Right lobe of liver (tissue), 6 donors: ENCODE results near the gene S100A8. TPM values are rescaled to one million over a fixed set of nuclear protein-coding genes. Genes with fewer than 3 reads are reported as not detected.
A peak's percentile ranks its signal among the peaks of the same experiment; 100 is the strongest.

Experiments used
- ATAC-seq, 4 donors: fragments of 200-7000 bp; cut with Tn5 transposase; one replicate each; pipeline ENCODE4 v1.9.1; 2020; ENCODE audit warnings: mild to moderate bottlenecking in 4 of 4, moderate library complexity in 4 of 4
- DNase-seq, 3 donors: peaks; one replicate each; pipeline ENCODE4 v3.0.0-alpha.2; 2020
- H3K27ac ChIP-seq, 3 donors: fragments of 200-600 bp; one replicate each; pipeline ENCODE4 v1.8.0; 2022
- H3K27me3 ChIP-seq, 2 donors: fragments of 200-600 bp; one replicate each; pipeline ENCODE4 v1.8.0; 2022
- H3K36me3 ChIP-seq, 4 donors: fragments of 200-600 bp; sonication (generic) in 1 of 4; one replicate each; pipeline versions ENCODE4 v1.5.1 to v1.8.0; 2017 to 2022; ENCODE audit warnings: control low read depth in 1 of 4
- H3K4me1 ChIP-seq, 4 donors: fragments of 200-600 bp; sonication (generic) in 1 of 4; one replicate each; pipeline versions ENCODE4 v1.5.1 to v1.8.0; 2017 to 2022; ENCODE audit warnings: control low read depth in 1 of 4
- H3K4me3 ChIP-seq, 3 donors: fragments of 200-600 bp; one replicate each; pipeline ENCODE4 v1.8.0; 2022
- H3K9me3 ChIP-seq, 4 donors: fragments of 200-600 bp; sonication (generic) in 1 of 4; one replicate each; pipeline versions ENCODE4 v1.5.1 to v1.8.0; 2017 to 2022; ENCODE audit warnings: control low read depth in 1 of 4
- CTCF ChIP-seq, 4 donors: fragments of 200-600 bp in 3 of 4; fragments of 450-650 bp in 1 of 4; IDR thresholded peaks; one replicate each; pipeline versions ENCODE4 v1.5.1 to v1.8.0; 2016 to 2022; ENCODE audit warnings: antibody characterized with exemption in 4 of 4, mild to moderate bottlenecking in 2 of 4
- POLR2A ChIP-seq: fragments of 450-650 bp; IDR thresholded peaks from one replicate; pipeline ENCODE4 v1.6.1; 2017; ENCODE audit warnings: antibody characterized with exemption, mild to moderate bottlenecking
- WGBS: methylation state at CpG from one replicate; pipeline ENCODE4 v1.1.6; 2018; ENCODE audit warnings: low coverage, low lambda C conversion rate; ENCODE audit not compliant: insufficient coverage; ENCODE audit errors: missing lambda C conversion rate; 5-methylcytosine and 5-hydroxymethylcytosine counted together
- intact Hi-C, 2 donors: fragments of 100-400 bp; cut with DNase I; formaldehyde crosslinking; loops; one replicate each; pipeline versions ENCODE4 v1.11.2 to v1.14.1; 2022
- total RNA-seq, 6 experiments: library from RNA; depleted of rRNA in 2 of 6; stranded (reverse); fragments of >200 nt in 2 of 6; fragmentation: NEBNext Ultra II Directional in 3 of 6; extraction: Animal tissue kit (Norgen Biotek cat#: 25700) in 3 of 6; gene quantifications; one replicate each; pipeline versions ENCODE4 v1.1.0 to v1.2.4, GENCODE V29; 2016 to 2023
- donor health status: DM: no; HTN: yes; CAD: no.
- donor health status: DM: no; HTN: no; CAD: no.
- donor health status: DM: no; HTN: no; CAD: no.
- donor health status: DM: no; HTN: yes; CAD: no.
- donor health status: DM: no; HTN: yes; CAD: no.

S100A8 gene
- total RNA-seq, 6 experiments from 2014 or later = 16.0 to 47.4 (median 30.0) TPM

GRCh38 chr1:153361480-153362109 is 29.3 kb downstream of the S100A8 start:
- 51% methylated on average over 4 of the region's 4 CpGs for WGBS
- peaks cover 0 to 8% (median 2%) of the 10 kb centered on the region in 4 donors for H3K4me1 ChIP-seq
- H3K27me3 ChIP-seq = no peaks in the 10 kb centered on the region
- no peak overlapping the region for H3K27ac ChIP-seq
- ATAC-seq (no peak), DNase-seq (peak in 1 of 3 donors; percentile 43)
- intact Hi-C loops = no loop called here
- H3K4me3 ChIP-seq = no peak overlapping the region
- H3K9me3 ChIP-seq = no peaks in the 10 kb centered on the region
- no peak for TF ChIP-seq CTCF (IDR thresholded peaks at IDR 0.05)
- TF ChIP-seq POLR2A = no peak
- H3K36me3 ChIP-seq = no peaks in the 10 kb centered on the region

- Histone ChIP-seq H3K27me3 (no peaks in the 10 kb centered on the region), H3K9me3 (no peaks in the 10 kb centered on the region), H3K36me3 (no peaks in the 10 kb centered on the region), H3K4me1 (peaks cover 0 to 8% (median 2%) of the 10 kb centered on the region in 4 donors), H3K4me3 (no peak overlapping the region), H3K27ac (no peak overlapping the region)
- TF ChIP-seq POLR2A (no peak), CTCF (IDR thresholded peaks at IDR 0.05) (no peak)
- DNase-seq (peak in 1 of 3 donors; percentile 48), ATAC-seq (no peak)
- intact Hi-C loops = no loop called here
- WGBS = 79% methylated on average over 7 of the region's 11 CpGs
These were observed 30.0 kb downstream of the S100A8 start for GRCh38 chr1:153360592-153361479.

GRCh38 chr1:153360190-153360589 is 30.7 kb downstream of the S100A8 start:
- intact Hi-C loops = no loop called here
- no peak for DNase-seq
- H3K36me3 ChIP-seq = no peaks in the 10 kb centered on the region
- ATAC-seq = peak in 2 of 4 donors; percentile 7 to 8
- no peak overlapping the region for H3K4me3 ChIP-seq
- H3K27me3 ChIP-seq = no peaks in the 10 kb centered on the region
- TF ChIP-seq CTCF (IDR thresholded peaks at IDR 0.05) (no peak), POLR2A (no peak)
- 66% methylated on average over 2 of the region's 2 CpGs for WGBS
- no peaks in the 10 kb centered on the region for H3K9me3 ChIP-seq
- peaks cover 0 to 8% (median 2%) of the 10 kb centered on the region in 4 donors for H3K4me1 ChIP-seq
- no peak overlapping the region for H3K27ac ChIP-seq

- no peak overlapping the region for H3K27ac ChIP-seq
- DNase-seq (peak in 1 of 3 donors; percentile 42), ATAC-seq (no peak)
- H3K36me3 ChIP-seq = no peaks in the 10 kb centered on the region
- intact Hi-C loops = loop anchor here in 1 of 2 donors (10.0 kb wide), 1 partner anchor 46 kb away; no protein-coding TSS in a partner anchor
- H3K9me3 ChIP-seq = no peaks in the 10 kb centered on the region
- H3K27me3 ChIP-seq = no peaks in the 10 kb centered on the region
- H3K4me1 ChIP-seq = peaks cover 0 to 8% (median 2%) of the 10 kb centered on the region in 4 donors
- no CpG with 5 or more reads among the region's 6 CpGs for WGBS
- no peak for TF ChIP-seq CTCF (IDR thresholded peaks at IDR 0.05)
- no peak for TF ChIP-seq POLR2A
- peak overlapping the region in 1 of 3 donors; percentile 16 for H3K4me3 ChIP-seq
These were observed 31.6 kb downstream of the S100A8 start for GRCh38 chr1:153359241-153359640.
